NOMO-1 treated with DMSO at 0.1 percent for 48 hours (cell line): Measurements from ENCODE around the gene PRKN.

Source experiments
- DNase-seq: peaks from one replicate; lab custom pipeline; 2025; ENCODE audit not compliant: unreplicated experiment; lab: John Stamatoyannopoulos, UW

The PRKN gene

GRCh38 chr6:161377116-161377515 is 1350.5 kb downstream of the PRKN start:
- no peak for DNase-seq

GRCh38 chr6:161376367-161376766 is 1351.2 kb downstream of the PRKN start:
- DNase-seq = no peak

DNA sequence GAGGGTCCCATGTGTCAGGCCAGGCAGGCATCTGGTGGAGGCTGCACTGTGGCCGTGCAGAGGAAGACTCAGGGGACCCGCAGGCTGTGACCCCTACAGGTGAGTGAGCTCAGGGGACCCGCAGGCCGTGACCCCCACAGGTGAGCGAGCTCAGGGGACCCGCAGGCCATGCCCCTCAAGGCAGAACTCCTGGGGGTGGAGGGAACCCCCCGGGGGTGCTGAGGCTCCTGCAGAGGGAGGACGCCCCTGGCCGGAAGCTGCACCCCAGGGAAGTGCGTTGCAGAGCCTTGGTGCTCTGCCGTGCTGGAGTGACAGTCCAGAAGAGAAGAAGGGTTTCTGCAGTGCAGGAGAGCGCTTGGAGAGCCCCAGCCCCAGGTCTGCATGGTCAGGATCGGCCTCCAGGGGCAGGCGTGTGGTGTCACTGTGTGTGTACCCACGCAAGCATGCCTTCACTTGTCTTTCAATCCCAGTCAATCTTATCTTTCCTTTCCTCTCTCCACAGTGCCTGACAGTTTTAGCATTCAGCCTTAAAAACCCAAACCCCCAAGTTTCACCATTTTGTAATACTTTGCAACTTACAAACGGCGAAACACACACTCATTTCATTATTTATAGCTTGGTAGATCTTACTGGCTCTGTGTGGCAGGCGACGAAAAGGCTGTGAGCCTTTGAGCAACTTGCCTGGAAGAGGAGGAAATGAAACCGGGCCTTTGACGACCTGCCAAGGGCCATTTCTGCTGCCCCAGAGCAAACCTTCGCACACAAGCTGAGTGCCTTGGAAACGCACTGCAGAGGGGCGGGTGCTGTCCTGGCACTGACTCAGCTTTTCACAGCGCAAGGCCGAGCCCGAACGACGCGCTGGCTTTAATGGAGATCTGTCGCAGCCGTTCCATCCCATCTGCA is 1352.3 kb downstream of the PRKN start:
- DNase-seq = peak; percentile 98

DNA sequence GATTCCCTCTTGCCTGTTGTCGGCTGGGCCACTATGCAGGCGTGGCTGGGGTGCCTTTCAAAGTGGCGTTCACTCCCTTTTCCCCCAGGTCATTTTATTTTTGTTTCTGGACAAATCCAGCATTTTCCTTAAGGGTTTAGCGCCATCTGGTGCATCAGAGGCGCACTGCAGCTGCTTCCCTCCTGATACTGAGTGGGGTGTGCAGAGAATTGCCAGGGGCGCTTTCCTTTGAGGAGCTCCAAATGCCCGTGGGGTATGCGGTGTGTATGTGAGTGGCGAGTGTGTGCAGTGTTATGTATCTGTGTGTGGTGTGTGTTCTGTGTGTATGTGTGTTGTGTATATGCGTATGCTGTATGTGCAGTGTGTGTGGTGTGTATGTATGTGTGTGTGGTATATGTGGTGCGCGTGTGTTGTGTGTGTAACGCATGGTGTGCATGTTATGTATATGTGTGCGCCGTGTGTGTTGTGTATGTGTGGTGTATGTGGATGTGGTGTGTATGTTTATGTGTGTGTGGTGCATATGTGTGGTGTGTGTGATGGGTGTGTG is 1353.6 kb downstream of the PRKN start:
- peak; percentile 59 for DNase-seq

DNA sequence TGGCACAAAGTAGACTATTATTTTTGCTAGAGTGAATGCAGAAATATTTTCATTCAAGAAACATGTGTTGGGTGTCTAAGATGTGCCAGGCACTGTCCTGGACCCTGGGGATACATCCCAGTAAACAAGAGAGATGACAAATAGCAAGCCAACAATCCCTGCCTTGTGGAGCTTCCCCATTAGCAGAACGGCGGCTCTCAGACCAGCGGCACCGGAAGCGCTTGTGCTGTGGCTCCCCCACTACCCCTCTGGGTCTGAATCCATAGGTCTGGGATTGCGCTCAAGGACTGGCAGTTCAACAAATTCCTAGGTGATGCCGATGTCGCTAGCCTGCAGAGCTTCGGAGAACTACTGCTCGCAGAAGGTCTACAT is 1355.2 kb downstream of the PRKN start:
- no peak for DNase-seq

DNA sequence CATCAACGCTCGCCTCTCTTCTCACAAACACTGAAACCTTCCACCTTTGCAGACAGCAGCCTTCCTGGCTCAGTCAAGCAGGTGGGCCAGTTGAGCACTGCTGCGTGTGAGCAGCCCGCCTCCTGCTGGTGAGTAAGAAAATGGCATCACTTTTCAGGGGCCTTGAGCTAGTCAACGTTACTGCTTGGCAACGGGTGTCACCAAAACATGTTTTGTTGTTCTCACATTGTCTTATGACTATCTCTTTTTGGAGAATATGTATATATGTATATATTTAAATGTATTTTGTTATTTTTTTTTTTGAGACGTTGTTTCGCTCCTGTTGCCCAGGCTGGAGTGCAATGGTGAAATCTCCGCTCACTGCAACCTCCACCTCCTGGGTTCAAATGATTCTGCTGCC is 1356.7 kb downstream of the PRKN start:
- peak; percentile 70 for DNase-seq

DNA sequence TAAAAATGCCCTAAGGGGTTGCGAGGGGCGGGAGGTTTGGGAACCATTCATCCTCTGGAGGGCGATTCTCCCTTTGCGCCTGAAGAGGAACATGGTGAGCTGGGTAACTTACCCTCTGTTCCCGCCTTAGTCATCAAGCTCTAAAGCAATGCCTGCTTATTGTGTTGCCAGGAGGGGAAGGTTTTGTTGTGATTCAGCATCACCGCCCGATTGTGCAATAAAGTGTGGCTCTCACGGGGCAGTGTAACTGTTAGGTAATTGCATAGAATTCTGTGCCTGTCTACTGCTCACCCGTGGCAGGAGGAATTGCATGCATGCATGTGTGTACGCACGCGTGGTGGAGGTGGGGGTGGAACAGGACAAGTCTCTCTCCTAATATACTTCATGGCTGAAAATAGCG is 1358.2 kb downstream of the PRKN start:
- peak; percentile 97 for DNase-seq

DNA sequence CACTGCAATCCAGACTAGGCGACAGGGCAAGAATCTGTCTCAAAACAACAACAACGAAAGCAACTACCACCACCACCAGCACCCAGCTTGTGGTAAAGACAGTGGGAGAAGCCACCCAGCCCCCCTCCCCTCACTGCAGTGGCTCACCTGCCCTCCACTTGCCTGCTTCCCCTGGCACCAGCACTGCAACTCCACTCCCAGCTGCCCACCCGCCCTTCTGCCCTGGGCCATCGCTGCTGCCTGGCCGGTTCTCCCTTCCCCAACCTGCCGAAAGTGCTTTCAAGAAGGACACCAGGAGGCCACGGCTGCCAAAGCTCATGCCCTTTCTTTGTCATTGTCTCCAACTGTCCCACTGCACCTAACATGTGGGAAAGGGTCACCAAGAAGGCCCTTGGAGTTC is 1359.1 kb downstream of the PRKN start:
- DNase-seq = no peak

DNA sequence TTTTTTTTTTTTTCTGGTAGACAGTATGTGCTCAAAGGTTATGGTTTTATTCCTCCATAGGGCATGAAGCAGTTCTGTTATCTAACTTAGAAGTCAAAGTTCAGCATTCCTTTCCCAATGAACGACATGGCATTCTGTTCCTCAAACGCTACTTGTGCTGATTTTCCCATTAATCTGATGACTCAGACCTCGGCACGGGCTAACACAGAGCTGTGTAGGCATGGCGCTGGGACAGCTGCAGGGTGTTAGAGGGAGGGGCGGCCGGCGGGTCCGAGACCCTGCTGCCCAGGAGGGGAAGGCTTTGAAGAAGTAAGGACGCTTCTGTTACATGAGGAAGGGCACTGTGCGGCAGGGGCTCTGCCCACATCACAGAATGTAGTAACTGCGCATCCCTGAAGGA is 1360.1 kb downstream of the PRKN start:
- no peak for DNase-seq

- DNase-seq = peak; percentile 87
Measured at GRCh38 chr6:161366301-161366923, 1361.2 kb downstream of the PRKN start.

DNA sequence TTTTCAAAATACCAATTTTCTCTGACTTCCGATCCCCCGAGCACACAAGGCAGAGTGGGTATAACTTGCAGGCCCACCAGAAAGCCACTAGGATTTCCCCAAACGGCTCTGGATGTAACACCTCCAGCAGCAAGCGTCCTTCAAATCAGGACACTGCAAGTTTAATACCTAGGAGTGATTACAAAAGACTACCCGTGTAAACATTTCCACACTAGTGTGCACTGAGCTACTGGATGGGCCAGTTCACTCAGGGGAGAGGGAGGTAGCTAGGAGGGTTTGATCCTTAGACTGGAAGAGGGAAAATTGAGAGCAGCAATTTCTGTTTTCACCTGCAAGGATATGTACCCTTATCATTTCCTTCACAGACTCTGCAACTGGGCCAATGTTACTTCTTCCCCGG is 1361.9 kb downstream of the PRKN start:
- no peak for DNase-seq

DNA sequence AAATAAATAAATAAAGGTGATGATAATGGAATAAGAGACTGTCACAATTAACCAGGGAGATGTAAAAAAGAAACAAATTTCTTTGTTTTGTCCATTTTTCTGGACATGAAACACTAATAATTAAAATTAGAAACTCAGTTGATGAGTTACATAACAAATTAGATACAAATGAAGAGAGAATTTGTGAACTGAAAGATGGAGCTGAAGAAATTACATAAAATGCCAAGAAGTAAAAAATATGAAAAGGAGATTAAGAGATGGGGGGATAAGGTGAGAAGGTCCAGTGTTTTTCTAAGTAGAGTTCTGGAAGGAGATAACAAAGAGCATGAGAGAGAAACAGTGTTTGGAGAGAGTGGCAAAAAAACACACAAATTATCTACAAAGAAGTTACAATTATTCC is 1364.3 kb downstream of the PRKN start:
- DNase-seq = no peak

GRCh38 chr6:161362266-161362665 is 1365.3 kb downstream of the PRKN start:
- no peak for DNase-seq

DNA sequence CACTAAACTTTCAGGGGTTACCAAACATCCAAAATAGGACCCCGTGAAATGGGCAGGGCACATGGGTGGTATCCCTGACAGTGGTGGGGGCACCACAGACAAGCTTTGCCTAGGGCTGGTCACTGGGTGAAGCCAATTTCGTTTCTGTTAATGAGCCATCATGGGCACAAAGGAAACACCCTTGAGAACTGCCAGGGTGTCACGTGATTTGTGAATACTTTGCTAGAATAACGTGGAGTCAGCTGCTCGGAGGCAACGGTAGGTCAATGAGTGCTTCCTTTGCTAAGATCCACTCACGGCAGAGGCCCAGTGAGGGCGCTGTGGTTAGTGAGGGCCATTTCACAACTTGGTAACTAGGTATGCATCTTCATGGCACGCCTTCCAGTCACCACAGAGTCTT is 1366.0 kb downstream of the PRKN start:
- no peak for DNase-seq

GRCh38 chr6:161360520-161360919 is 1367.0 kb downstream of the PRKN start:
- no peak for DNase-seq

DNA sequence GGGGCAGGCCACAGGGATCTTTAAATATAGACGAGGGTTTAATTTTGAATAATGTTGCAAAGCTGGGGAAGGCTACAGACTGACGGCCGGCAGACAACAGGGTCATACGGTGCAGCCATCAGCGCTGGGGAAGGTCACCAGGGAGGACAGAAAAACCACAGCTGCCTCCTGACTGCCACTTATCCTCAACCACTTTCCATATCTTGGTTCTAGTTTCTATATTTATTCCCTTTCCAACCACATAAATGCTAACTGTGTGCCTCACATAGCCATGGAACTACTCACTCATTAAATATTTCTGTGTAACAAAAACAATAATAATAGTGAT is 1368.0 kb downstream of the PRKN start:
- DNase-seq = peak; percentile 65

DNA sequence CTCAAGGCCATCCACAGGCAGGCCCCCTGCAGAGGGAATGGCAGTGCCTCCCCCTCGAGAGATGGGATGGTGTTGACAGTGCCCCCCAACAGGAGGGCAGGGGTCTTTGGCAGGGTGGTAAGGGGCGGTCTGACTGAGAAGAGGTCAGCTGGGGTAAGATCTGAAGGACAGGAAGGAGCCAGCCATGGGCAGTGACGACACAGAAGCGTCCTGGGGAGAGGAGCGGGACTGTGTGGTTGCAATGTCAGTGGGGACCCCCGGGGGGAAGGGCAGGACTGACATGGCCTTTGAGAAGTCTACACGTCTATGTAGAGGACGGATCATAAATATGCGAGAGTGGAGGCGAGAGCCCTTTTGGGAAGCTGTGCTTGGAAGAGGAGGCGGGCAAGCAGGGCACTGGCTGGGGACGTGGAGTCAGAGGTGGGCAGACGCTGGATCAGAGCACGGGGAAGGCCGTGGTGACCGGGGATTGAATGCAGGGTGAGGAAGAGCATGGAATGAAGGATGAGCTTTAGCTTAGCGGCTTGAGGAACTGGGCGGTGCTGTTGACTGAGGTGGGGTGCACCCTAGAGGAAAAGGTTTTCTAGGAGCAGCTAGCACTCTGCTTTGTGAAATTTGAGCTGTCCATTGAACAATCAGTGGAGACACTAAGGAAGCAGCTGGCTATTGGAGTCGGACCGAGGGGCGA is 1371.3 kb downstream of the PRKN start:
- DNase-seq = no peak

GRCh38 chr6:161355696-161356095 is 1371.9 kb downstream of the PRKN start:
- peak; percentile 79 for DNase-seq

DNA sequence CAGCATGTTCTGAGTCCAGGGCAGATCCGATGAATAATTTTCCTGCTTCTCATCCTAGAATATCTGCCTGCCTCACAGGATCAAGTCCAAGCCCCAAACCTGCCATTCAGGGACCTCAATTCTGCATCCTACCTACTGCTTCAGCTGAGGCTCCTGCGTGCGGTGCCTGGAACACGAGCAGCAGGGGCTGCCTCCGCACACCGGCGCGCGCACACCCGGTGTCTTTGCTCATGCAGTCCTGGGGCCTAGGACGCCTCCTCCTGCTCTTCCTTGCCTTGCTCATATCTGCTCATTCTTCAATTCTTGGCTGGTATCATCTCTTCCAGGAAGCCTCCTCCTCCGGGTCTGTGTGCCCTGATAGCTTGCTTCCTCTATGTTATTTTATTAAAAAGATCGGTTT is 1372.6 kb downstream of the PRKN start:
- no peak for DNase-seq

GRCh38 chr6:161354276-161354840 is 1373.2 kb downstream of the PRKN start:
- no peak for DNase-seq

GRCh38 chr6:161353208-161353613 is 1374.4 kb downstream of the PRKN start:
- DNase-seq = peak; percentile 34

- peak; percentile 24 for DNase-seq
Measured at GRCh38 chr6:161351858-161352257, 1375.7 kb downstream of the PRKN start.
